GM21423 (cell line): ENCODE measurements around the gene MINDY3.
"Not testable (repeated sequence)": the region's sequence is repeated elsewhere in the genome, so short reads cannot be mapped to it uniquely, and the experiment has no call there.

Experiments
- ATAC-seq: cut with Tn5 transposase; IDR thresholded peaks from one replicate; pipeline ENCODE4 v1.9.1; 2021; ENCODE audit warnings: mild to moderate bottlenecking, moderate library complexity; ENCODE audit not compliant: unreplicated experiment

The MINDY3 gene

GRCh38 chr10:15859906-15860691 lies at the start of gene MINDY3:
TSS of gene MINDY3 (minus strand) at chr10:15860507. CDS start at chr10:15860299, 208 bp downstream.
- ATAC-seq, result peak; percentile 91

- no peak for ATAC-seq
Observed at GRCh38 chr10:15901889-15902288, 41.6 kb upstream of the MINDY3 start.

GRCh38 chr10:15898046-15898445 lies 37.7 kb upstream of the MINDY3 start:
- ATAC-seq, result no peak

DNA sequence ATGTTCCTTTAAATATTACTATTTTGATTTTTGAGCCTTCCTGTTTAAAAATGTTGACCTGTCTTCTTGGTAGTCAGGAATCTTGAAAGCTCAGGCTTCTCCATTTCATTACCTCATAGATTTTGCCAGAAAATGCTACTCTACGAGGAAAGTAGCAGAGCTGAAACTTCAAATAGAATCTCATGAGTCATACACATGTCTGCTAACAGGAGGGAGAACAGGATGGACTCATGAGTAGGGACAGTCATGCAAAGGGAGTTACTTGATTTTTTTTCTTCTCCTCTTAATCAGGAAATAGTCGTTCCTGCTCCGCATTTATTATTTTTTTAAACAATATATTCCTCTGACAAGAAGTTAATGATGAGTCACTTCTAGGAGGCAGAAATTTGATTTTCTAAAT lies 37.0 kb upstream of the MINDY3 start:
- no peak for ATAC-seq

GRCh38 chr10:15896654-15897053 lies 36.3 kb upstream of the MINDY3 start:
- ATAC-seq, result no peak

GRCh38 chr10:15884447-15884846 lies 24.1 kb upstream of the MINDY3 start:
- no peak for ATAC-seq

DNA sequence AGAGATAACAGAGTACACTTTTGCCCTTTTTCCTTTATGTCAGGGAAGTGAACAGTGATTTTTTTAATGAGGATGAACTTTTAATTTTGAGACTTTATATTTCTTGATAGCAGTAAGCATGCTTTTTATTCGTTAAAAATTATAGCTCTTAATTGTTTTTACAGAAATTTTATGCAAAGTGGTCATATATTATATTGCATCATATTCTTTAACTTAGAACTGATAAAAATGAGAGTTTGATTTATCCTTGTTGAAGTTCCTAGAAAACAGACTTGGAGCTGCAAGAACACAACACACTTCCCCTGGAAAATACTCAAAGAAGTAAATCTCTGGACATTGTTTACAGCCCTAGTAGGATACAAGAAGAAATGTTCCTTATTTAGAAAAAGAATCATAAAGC lies 21.2 kb upstream of the MINDY3 start:
- ATAC-seq, result no peak

- ATAC-seq, result no peak
Observed at GRCh38 chr10:15879663-15880062, 19.4 kb upstream of the MINDY3 start.

- ATAC-seq, result no peak
Observed at GRCh38 chr10:15879058-15879457, 18.8 kb upstream of the MINDY3 start.

GRCh38 chr10:15877836-15878576 lies 17.7 kb upstream of the MINDY3 start:
- no peak for ATAC-seq

GRCh38 chr10:15876274-15876673 lies 16.0 kb upstream of the MINDY3 start:
- ATAC-seq, result not testable (repeated sequence)

GRCh38 chr10:15872645-15873044 lies 12.3 kb upstream of the MINDY3 start:
- ATAC-seq, result not testable (repeated sequence)

GRCh38 chr10:15871823-15872222 lies 11.5 kb upstream of the MINDY3 start:
- no peak for ATAC-seq

DNA sequence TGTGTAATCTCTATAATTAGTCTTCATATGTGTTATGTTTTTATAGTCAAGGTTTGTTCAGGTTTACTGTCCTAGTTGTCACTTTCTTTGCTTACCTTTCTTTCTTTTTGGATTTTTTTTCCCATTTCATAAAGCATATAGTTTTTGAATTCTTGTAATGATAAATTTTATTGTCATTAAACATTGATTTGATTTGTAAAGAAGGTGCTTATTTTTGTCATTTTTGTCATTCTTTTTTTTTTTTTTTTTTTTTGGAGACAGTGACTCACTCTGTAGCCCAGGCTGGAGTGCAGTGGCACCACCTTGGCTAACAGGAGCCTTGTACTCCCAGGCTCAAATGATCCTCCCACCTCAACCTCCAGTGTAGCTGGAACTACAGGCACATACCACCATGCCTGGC lies 9.6 kb upstream of the MINDY3 start:
- ATAC-seq, result no peak

- ATAC-seq, result no peak
Observed at GRCh38 chr10:15868006-15868405, 7.7 kb upstream of the MINDY3 start.

- no peak for ATAC-seq
Observed at GRCh38 chr10:15865304-15865703, 5.0 kb upstream of the MINDY3 start.

DNA sequence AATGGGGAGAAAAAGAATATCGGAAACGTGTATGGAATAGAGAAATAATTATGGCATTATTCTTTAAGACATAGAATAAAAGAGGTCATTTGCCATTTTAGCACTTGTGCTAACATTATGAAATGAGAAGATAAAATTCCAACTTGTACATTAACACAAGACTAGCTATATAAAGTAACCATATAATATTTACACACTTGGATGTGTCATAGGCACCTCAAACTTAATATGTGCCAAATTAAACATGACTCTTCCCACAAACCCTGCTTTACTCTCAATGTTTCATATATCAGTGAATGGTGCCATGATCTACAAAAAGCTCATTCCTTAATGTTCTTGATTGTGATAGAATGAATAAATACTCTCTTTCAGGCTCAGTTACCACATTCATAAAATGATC lies 4.1 kb upstream of the MINDY3 start:
- no peak for ATAC-seq

- no peak for ATAC-seq
Observed at GRCh38 chr10:15863733-15864132, 3.4 kb upstream of the MINDY3 start.

GRCh38 chr10:15863323-15863722 lies 3.0 kb upstream of the MINDY3 start:
- ATAC-seq, result no peak

DNA sequence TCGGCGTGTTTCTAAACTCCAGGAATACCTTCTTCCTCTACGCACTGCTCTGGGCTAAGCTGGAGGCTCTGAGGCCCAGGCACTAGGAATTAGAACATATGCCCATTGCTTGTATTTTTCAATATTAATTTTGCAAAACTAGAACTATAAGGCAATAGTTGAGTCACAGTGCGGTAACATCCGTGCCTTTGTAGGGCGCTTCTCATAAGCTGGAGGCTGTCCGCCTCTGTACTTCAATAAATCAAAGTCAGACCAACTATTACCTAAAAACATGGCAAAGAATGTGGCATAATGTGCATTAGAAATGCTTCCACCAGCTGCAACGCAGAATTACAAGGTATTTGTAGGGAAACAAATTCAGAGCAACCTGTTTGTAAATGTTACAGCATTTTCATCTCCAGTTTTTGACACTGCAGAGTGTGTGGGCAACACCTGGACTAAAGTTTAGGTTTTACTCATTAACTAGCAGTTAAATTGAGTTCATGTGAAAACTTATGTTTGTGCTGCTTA lies 440 bp upstream of the MINDY3 start:
- ATAC-seq, result no peak

- ATAC-seq, result peak; percentile 59
Observed at GRCh38 chr10:15859509-15859905, 800 bp downstream of the MINDY3 start.

GRCh38 chr10:15858861-15859281 lies 1.4 kb downstream of the MINDY3 start:
- no peak for ATAC-seq
